B cell (primary cell): ENCODE results near the gene EVA1A. TPM values are rescaled to one million over a fixed set of nuclear protein-coding genes. Genes with fewer than 3 reads are reported as not detected.

Source experiments
- ATAC-seq: fragments of 200-7000 bp; cut with Tn5 transposase; one replicate; pipeline ENCODE4 v1.10.0; 2021; ENCODE audit warnings: low read depth, mild to moderate bottlenecking, moderate number of reproducible peaks, moderate library complexity
- CTCF ChIA-PET: fragments of 350-600 bp; sonication (Branson Sonifier 250); formaldehyde crosslinking; loops from one replicate; lab custom pipeline; 2021; ENCODE audit warnings: antibody characterized with exemption, inconsistent platforms; lab: Charles Lee
- POLR2A ChIA-PET: fragments of 350-600 bp; sonication (Branson Sonifier 250); formaldehyde crosslinking; loops from one replicate; lab custom pipeline; 2021; ENCODE audit warnings: antibody characterized with exemption; lab: Charles Lee
- DNase-seq: peaks from one replicate; pipeline ENCODE4 v3.0.0; 2013
- H2AFZ ChIP-seq: 2 replicates; pipeline ENCODE4 v1.6.1; 2012; ENCODE audit warnings: mild to moderate bottlenecking, low read depth, low read length; ENCODE audit not compliant: insufficient read depth, poor library complexity, severe bottlenecking
- H3K27ac ChIP-seq, 2 donors: 1 replicate in 1 of 2; 2 replicates in 1 of 2; pipeline ENCODE4 v1.5.1; 2012 to 2013; ENCODE audit warnings: low read length in 2 of 2, mild to moderate bottlenecking in 2 of 2, moderate library complexity in 1 of 2
- H3K27me3 ChIP-seq, 4 experiments: fragments of 200-600 bp in 1 of 4; sonication (generic) in 1 of 4; replicated peaks in 1 of 4; 1 replicate in 2 of 4; 2 replicates in 2 of 4; pipeline versions ENCODE4 v1.6.1 to v1.7.0; 2013 to 2016; ENCODE audit warnings: low read length in 3 of 4, mild to moderate bottlenecking in 2 of 4, mixed read lengths in 1 of 4, moderate library complexity in 1 of 4; ENCODE audit not compliant: insufficient read depth in 4 of 4, control insufficient read depth in 3 of 4; ENCODE audit errors: control extremely low read depth in 1 of 4
- H3K36me3 ChIP-seq, 2 experiments: replicated peaks in 1 of 2; 1 replicate in 1 of 2; 2 replicates in 1 of 2; pipeline versions ENCODE4 v1.6.1 to v1.7.1; 2013; ENCODE audit warnings: low read length in 1 of 2; ENCODE audit not compliant: insufficient read depth in 2 of 2, control insufficient read depth in 1 of 2; ENCODE audit errors: control extremely low read depth in 1 of 2, extremely low read depth in 1 of 2
- H3K4me1 ChIP-seq, 2 donors: fragments of 200-600 bp in 1 of 2; sonication (generic) in 1 of 2; 1 replicate in 1 of 2; 2 replicates in 1 of 2; pipeline versions ENCODE4 v1.5.1 to v1.6.1; 2013 to 2017; ENCODE audit warnings: low read length in 2 of 2; ENCODE audit not compliant: control insufficient read depth in 2 of 2, insufficient read depth in 2 of 2
- H3K4me2 ChIP-seq: replicated peaks from 2 replicates; pipeline ENCODE3; 2012; ENCODE audit warnings: mild to moderate bottlenecking, low read depth, low read length; ENCODE audit not compliant: poor library complexity, severe bottlenecking
- H3K4me3 ChIP-seq, 5 experiments: fragments of 200-600 bp in 1 of 5; sonication (generic) in 1 of 5; 1 replicate in 3 of 5; 2 replicates in 2 of 5; pipeline versions ENCODE4 v1.5.1 to v1.7.0; 2011 to 2016; ENCODE audit warnings: low read length in 4 of 5, mild to moderate bottlenecking in 4 of 5, low read depth in 2 of 5, control low read depth in 1 of 5, moderate library complexity in 1 of 5; ENCODE audit not compliant: insufficient read depth in 1 of 5; ENCODE audit errors: control extremely low read depth in 1 of 5, extremely low read depth in 1 of 5
- H3K79me2 ChIP-seq: fragments of 200-600 bp; sonication (generic); one replicate; pipeline ENCODE4 v1.6.0; 2016; ENCODE audit warnings: low read length; ENCODE audit not compliant: control insufficient read depth, insufficient read depth
- H3K9ac ChIP-seq: fragments of 200-600 bp; sonication (generic); 2 replicates; pipeline ENCODE4 v1.6.1; 2017; ENCODE audit warnings: mild to moderate bottlenecking, low read length, moderate library complexity
- H3K9me3 ChIP-seq, 3 donors: one replicate each; pipeline versions ENCODE4 v1.6.1 to v1.7.1; 2013; ENCODE audit warnings: low read length in 2 of 3; ENCODE audit not compliant: control insufficient read depth in 2 of 3, insufficient read depth in 1 of 3; ENCODE audit errors: control extremely low read depth in 1 of 3
- H4K20me1 ChIP-seq: 2 replicates; pipeline ENCODE4 v1.6.0; 2012; ENCODE audit warnings: mild to moderate bottlenecking, low read length; ENCODE audit not compliant: insufficient read depth, control insufficient read depth, poor library complexity, severe bottlenecking
- H3K27ac Mint-ChIP-seq: one replicate; pipeline ENCODE4 v1.8.0; 2021; ENCODE audit warnings: mixed read lengths
- H3K27me3 Mint-ChIP-seq: one replicate; pipeline ENCODE4 v1.8.0; 2021; ENCODE audit warnings: mixed read lengths
- H3K4me1 Mint-ChIP-seq: one replicate; pipeline ENCODE4 v1.8.0; 2021; ENCODE audit warnings: mixed read lengths
- H3K4me3 Mint-ChIP-seq: one replicate; pipeline ENCODE4 v1.8.0; 2021; ENCODE audit warnings: mixed read lengths
- H3K9me3 Mint-ChIP-seq: one replicate; pipeline ENCODE4 v1.8.0; 2022; ENCODE audit warnings: mixed read lengths; ENCODE audit not compliant: insufficient read depth
- CTCF ChIP-seq: fragments of 200-600 bp; IDR thresholded peaks from one replicate; pipeline ENCODE4 v1.8.0; 2022; ENCODE audit warnings: antibody characterized with exemption, mild to moderate bottlenecking
- EZH2 ChIP-seq: IDR thresholded peaks from 2 replicates; pipeline ENCODE4 v1.6.1; 2012; ENCODE audit warnings: borderline replicate concordance, low read depth, mild to moderate bottlenecking, moderate library complexity, low read length; ENCODE audit not compliant: insufficient read depth, poor library complexity, severe bottlenecking
- WGBS: methylation state at CpG from one replicate; pipeline ENCODE4 v1.1.5; 2013; ENCODE audit warnings: missing lambda C conversion rate; ENCODE audit not compliant: insufficient coverage; 5-methylcytosine and 5-hydroxymethylcytosine counted together
- intact Hi-C: fragments of 100-400 bp; cut with micrococcal nuclease; formaldehyde crosslinking; loops from one replicate; pipeline ENCODE4 v1.10.0; 2022
- polyA plus RNA-seq: library from polyadenylated mRNA; depleted of rRNA; stranded (reverse); fragments of >200 nt; gene quantifications from 2 replicates; pipeline ENCODE4 v1.2.3, GENCODE V29; 2012
- total RNA-seq, 2 donors: library from RNA; stranded (reverse); fragments of 120-200 nt in 1 of 2; gene quantifications; 1 replicate in 1 of 2; 2 replicates in 1 of 2; pipeline versions ENCODE4 v1.2.3 to v1.2.4, GENCODE V29; 2013 to 2022

Gene EVA1A
- total and polyA plus RNA-seq, 2 donors (not counting 1 experiment from before 2014, with no cell fraction given): not detected

DNA sequence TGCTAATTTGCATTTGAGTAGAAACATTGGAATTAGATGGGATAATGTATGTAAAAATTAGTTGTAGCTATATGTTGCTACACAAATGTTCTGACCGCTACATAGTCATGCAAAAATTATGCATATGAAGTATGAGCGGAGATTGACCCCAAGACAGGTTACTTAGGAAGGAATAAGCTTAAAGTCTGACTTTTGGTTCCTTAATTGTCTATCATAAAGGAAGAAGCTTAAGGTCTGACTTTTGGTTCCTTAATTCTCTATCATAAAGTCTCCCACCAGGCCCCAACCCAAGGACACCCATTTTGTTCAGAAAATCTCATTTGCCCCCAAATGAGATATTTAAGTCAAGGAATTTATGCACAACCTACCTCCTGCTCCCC, 106.5 kb downstream of the EVA1A start:
- Histone ChIP-seq H4K20me1 (no peaks in the 10 kb centered on the region), H3K9ac (no peak overlapping the region), H3K9me3 (peaks cover 0 to 7% (median 3%) of the 10 kb centered on the region in 3 donors), H3K27me3 (peaks cover 0 to 4% (median 0%) of the 10 kb centered on the region in 4 experiments), H3K4me2 (no peak overlapping the region), H3K36me3 (no peaks in the 10 kb centered on the region), H3K79me2 (no peaks in the 10 kb centered on the region), H3K27ac (no peak overlapping the region), H3K4me1 (peaks cover 3 to 4% of the 10 kb centered on the region in 2 donors), H2AFZ (no peak overlapping the region), H3K4me3 (no peak overlapping the region)
- WGBS: no CpG with 5 or more reads among the region's 2 CpGs
- ChIA-PET POLR2A (no interaction called here), CTCF (interaction anchor here (4.8 kb wide), 1 partner anchor 12 kb away, joined by 25 read pairs; no protein-coding TSS in a partner anchor)
- H3K27ac Mint-ChIP-seq: no peak overlapping the region
- ATAC-seq: no peak
- peaks cover 13% of the 10 kb centered on the region for H3K27me3 Mint-ChIP-seq
- TF ChIP-seq EZH2 (no peak), CTCF (no peak)
- peaks cover 11% of the 10 kb centered on the region for H3K4me1 Mint-ChIP-seq
- H3K4me3 Mint-ChIP-seq: no peak overlapping the region
- H3K9me3 Mint-ChIP-seq: no peaks in the 10 kb centered on the region
- intact Hi-C loops: loop anchor here (5.0 kb wide), 1 partner anchor 37 kb away; no protein-coding TSS in a partner anchor
- no peak for DNase-seq

DNA sequence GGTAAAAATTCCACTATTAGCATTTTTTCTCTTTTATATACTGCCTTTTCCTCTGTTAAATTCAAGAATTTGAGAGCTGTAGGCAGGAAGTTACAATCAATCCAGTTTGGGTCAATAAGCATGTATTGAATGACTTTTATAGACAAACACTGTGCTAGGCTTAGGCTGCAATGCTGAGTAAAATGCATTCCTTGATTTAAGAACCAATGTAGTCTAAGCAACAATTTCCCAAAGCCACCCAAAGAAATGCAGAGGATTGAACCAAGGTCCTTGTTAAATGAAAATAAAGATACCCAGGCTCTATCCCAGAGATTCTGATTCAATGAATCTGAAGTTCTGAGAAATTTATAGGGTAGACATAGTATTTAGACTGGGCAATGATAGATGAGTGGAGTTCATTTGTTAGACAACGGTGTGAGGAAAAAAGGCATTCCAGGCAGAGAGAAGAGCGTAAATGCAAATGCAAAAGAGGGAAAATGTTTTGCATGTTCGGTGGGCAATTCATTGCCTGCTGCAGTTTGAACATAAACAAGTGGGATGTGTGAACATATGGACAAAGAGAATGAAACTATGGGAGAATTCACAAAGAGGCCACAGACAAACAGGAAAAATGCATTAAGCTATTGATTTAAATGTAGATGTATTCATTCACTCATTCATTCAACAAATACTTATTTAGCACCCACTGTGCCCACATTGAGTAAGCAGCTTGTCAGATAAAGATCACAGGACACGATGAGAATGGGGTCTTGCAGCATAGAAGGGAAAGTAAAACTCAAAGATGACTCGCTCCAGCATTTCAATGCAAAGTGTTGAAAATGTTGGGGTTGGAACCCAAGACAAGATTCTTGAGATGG, 107.1 kb downstream of the EVA1A start:
- WGBS: 74% methylated on average over 4 of the region's 5 CpGs
- peaks cover 0 to 11% (median 3%) of the 10 kb centered on the region in 3 donors for H3K9me3 ChIP-seq
- H3K4me2 ChIP-seq: no peak overlapping the region
- no peaks in the 10 kb centered on the region for H4K20me1 ChIP-seq
- ChIA-PET CTCF (interaction anchor here (4.8 kb wide), 1 partner anchor 13 kb away, joined by 25 read pairs; no protein-coding TSS in a partner anchor), POLR2A (no interaction called here)
- DNase-seq (no peak), ATAC-seq (no peak)
- H3K4me3 ChIP-seq: no peak overlapping the region
- Mint-ChIP-seq H3K9me3 (no peaks in the 10 kb centered on the region), H3K4me1 (peaks cover 11% of the 10 kb centered on the region), H3K27ac (no peak overlapping the region), H3K27me3 (peaks cover 12% of the 10 kb centered on the region), H3K4me3 (no peak overlapping the region)
- H3K9ac ChIP-seq: no peak overlapping the region
- intact Hi-C loops: loop anchor here (5.0 kb wide), 1 partner anchor 36 kb away; no protein-coding TSS in a partner anchor
- H3K4me1 ChIP-seq: peaks cover 3 to 4% of the 10 kb centered on the region in 2 donors
- H3K27ac ChIP-seq: no peak overlapping the region
- H3K27me3 ChIP-seq: peaks cover 0 to 4% (median 0%) of the 10 kb centered on the region in 4 experiments
- H2AFZ ChIP-seq: no peak overlapping the region
- H3K79me2 ChIP-seq: no peaks in the 10 kb centered on the region
- no peaks in the 10 kb centered on the region for H3K36me3 ChIP-seq
- TF ChIP-seq CTCF (no peak), EZH2 (no peak)
